Heart left ventricle (tissue), 16 donors: Measurements from ENCODE around the gene NOX5. TPM values are rescaled to one million over a fixed set of nuclear protein-coding genes. Genes with fewer than 3 reads are reported as not detected.
A peak's percentile ranks its signal among the peaks of the same experiment; 100 is the strongest.

ENCODE experiments used
- ATAC-seq, 4 donors: fragments of 200-7000 bp; cut with Tn5 transposase; one replicate each; pipeline ENCODE4 v1.9.1; 2020 to 2022; ENCODE audit warnings: moderate library complexity in 4 of 4, mild to moderate bottlenecking in 3 of 4, moderate number of reproducible peaks in 1 of 4
- DNase-seq, 5 donors: peaks; one replicate each; pipeline ENCODE4 v3.0.0-alpha.2; 2020
- H3K27ac ChIP-seq, 12 donors: fragments of 200-600 bp; sonication (generic) in 4 of 12; one replicate each; pipeline versions ENCODE4 v1.5.0 to v1.8.0; 2016 to 2022; ENCODE audit warnings: mild to moderate bottlenecking in 2 of 12
- H3K27me3 ChIP-seq, 9 donors: fragments of 200-600 bp; sonication (generic) in 2 of 9; one replicate each; pipeline versions ENCODE4 v1.5.1 to v1.8.0; 2016 to 2022; ENCODE audit warnings: mild to moderate bottlenecking in 3 of 9
- H3K36me3 ChIP-seq, 9 donors: fragments of 200-600 bp; sonication (generic) in 2 of 9; one replicate each; pipeline versions ENCODE4 v1.5.0 to v1.8.0; 2018 to 2022; ENCODE audit warnings: mild to moderate bottlenecking in 2 of 9
- H3K4me1 ChIP-seq, 12 donors: fragments of 200-600 bp; sonication (generic) in 4 of 12; one replicate each; pipeline versions ENCODE4 v1.5.0 to v1.8.0; 2016 to 2022; ENCODE audit warnings: mild to moderate bottlenecking in 3 of 12
- H3K4me3 ChIP-seq, 12 donors: fragments of 200-600 bp; sonication (generic) in 4 of 12; one replicate each; pipeline versions ENCODE4 v1.5.0 to v1.8.0; 2017 to 2022; ENCODE audit warnings: mild to moderate bottlenecking in 9 of 12, moderate library complexity in 4 of 12
- H3K9me3 ChIP-seq, 12 donors: fragments of 200-600 bp; sonication (generic) in 4 of 12; one replicate each; pipeline versions ENCODE4 v1.5.0 to v1.8.0; 2016 to 2022; ENCODE audit warnings: mild to moderate bottlenecking in 1 of 12
- CTCF ChIP-seq, 12 donors: fragments of 200-600 bp; sonication (generic) in 4 of 12; IDR thresholded peaks; one replicate each; pipeline versions ENCODE4 v1.5.0 to v1.8.0; 2018 to 2022; ENCODE audit warnings: antibody characterized with exemption in 12 of 12, mild to moderate bottlenecking in 5 of 12
- POLR2A ChIP-seq, 2 donors: fragments of 450-650 bp; IDR thresholded peaks; one replicate each; pipeline ENCODE4 v1.6.1; 2017; ENCODE audit warnings: antibody characterized with exemption in 2 of 2, mild to moderate bottlenecking in 2 of 2, moderate library complexity in 2 of 2
- WGBS, 4 donors: extraction: QIAGEN DNeasy Blood & Tissue Kit in 2 of 4; methylation state at CpG; one replicate each; pipeline versions ENCODE4 v1.1.5 to v1.1.7; 2013 to 2018; 5-methylcytosine and 5-hydroxymethylcytosine counted together
- intact Hi-C, 10 donors: fragments of 100-400 bp; cut with DNase I; formaldehyde crosslinking; loops; one replicate each; pipeline versions ENCODE4 v1.11.1 to v1.14.2; 2022
- polyA plus RNA-seq, 2 donors: library from polyadenylated mRNA; stranded (reverse); fragments of 200-250 nt; gene quantifications; one replicate each; pipeline ENCODE4 v1.2.3, GENCODE V29; 2013
- total RNA-seq, 9 donors: library from RNA; depleted of rRNA in 2 of 9; stranded (reverse); fragments of >200 nt in 2 of 9; fragmentation: NEBNext Ultra II Directional in 3 of 9; extraction: Animal tissue kit (Norgen Biotek cat#: 25700) in 3 of 9; gene quantifications; one replicate each; pipeline versions ENCODE4 v1.1.0 to v1.2.4, GENCODE V29; 2016 to 2023
- donor health status: ischemic (EF 13 %, LVEDD 7.1; RV severe dilation, severe dysfunction).
- donor health status: healthy with polysubstance abuse.
- donor health status: DM: no; HTN: yes; CAD: no.
- donor health status: DM: no; HTN: no; CAD: no.
- donor health status: ischemic (EF 25% LVEDD 6.9; RV normal size, moderate dysfunction).
- donor health status: ischemic (EF 25% LVEDD 5.7; RV mildly dilated, moderate dysfunction).
- donor health status: healthy.
- donor health status: DM: yes; HTN: yes; CAD: no.
- donor health status: ischemic (EF 35%, LVEDD 5.7; RV mildly dilated, moderate dysfunction).
- donor health status: nonischemic (EF 11% LVEDD 7.7; RV severe dilation, severe dysfunction).
- donor health status: DM: yes; HTN: yes; CAD: no.
- donor health status: PGD.
- donor health status: ischemic (EF 29% LVEDD 5.4; RV normal size, mild dysfunction).
- donor health status: nonischemic (EF 23%, LVEDD 6.1; RV moderate dilation, normal function).

The NOX5 gene
- total and polyA plus RNA-seq, 11 donors, result 0.02 to 0.29 (median 0.04) TPM; not detected in 6

- TF ChIP-seq POLR2A (IDR thresholded peaks at IDR 0.05), result no peak
- TF ChIP-seq CTCF (IDR thresholded peaks at IDR 0.05), result peak in 2 of 12 donors; percentile 6 to 23
- no peaks in the 10 kb centered on the region for H3K36me3 ChIP-seq
- H3K4me3 ChIP-seq, result no peak overlapping the region
- H3K27me3 ChIP-seq, result peaks cover 0 to 38% (median 0%) of the 10 kb centered on the region in 9 donors
- 59 to 69% (median 64%) methylated on average over 14 to 16 of the region's 16 CpGs for whole genome bisulfite sequencing, 4 donors
- no peaks in the 10 kb centered on the region for H3K9me3 ChIP-seq
- DNase-seq (no peak), ATAC-seq (peak in 1 of 4 donors; percentile 21)
- H3K27ac ChIP-seq, result no peak overlapping the region
- H3K4me1 ChIP-seq, result peaks cover 0 to 9% (median 0%) of the 10 kb centered on the region in 12 donors
- intact Hi-C loops, result no loop called here
Observed at GRCh38 chr15:69035205-69035917, 20.9 kb downstream of the NOX5 start.

DNA sequence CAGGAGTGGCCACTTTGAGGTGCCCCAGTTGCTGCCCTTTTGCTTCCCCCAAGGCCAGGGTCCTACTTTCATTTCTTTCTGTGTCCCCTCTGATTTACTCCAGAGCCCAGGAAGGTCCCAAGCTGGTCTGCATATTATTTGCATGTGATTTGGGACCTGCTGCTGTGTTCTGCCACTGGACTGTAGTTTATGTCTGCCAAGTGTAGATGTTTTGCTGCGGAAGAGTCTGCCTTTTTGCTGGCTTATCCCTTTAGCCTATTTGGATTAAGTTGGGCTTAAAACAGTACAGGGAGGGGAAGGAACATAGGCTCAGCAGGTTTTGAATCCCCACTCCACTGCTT is 21.4 kb downstream of the NOX5 start:
- no peak for DNase-seq
- Histone ChIP-seq H3K4me3 (no peak overlapping the region), H3K9me3 (no peaks in the 10 kb centered on the region), H3K27ac (no peak overlapping the region), H3K27me3 (peaks cover 0 to 38% (median 0%) of the 10 kb centered on the region in 9 donors), H3K36me3 (no peaks in the 10 kb centered on the region), H3K4me1 (peaks cover 0 to 9% (median 0%) of the 10 kb centered on the region in 12 donors)
- no peak for TF ChIP-seq POLR2A (IDR thresholded peaks at IDR 0.05)
- TF ChIP-seq CTCF (IDR thresholded peaks at IDR 0.05), result no peak
- intact Hi-C loops, result no loop called here
- ATAC-seq, result no peak
- WGBS, 4 donors, result 88 to 93% (median 91%) methylated on average over 1 of the region's 1 CpG

DNA sequence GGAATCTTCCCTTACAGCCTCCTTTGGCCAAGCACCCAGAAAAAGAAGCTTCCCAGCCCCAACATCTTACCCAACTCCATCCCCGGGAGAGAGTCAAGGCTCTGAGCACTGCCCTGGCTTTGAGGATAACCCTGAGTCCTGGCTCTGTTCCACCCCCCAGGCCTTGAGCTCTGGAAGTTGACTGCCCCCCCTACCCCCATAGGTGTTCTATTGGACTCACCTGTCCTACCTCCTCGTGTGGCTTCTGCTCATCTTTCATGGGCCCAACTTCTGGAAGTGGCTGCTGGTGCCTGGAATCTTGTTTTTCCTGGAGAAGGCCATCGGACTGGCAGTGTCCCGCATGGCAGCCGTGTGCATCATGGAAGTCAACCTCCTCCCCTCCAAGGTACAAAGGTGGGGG is 22.3 kb downstream of the NOX5 start:
- DNase-seq (no peak), ATAC-seq (no peak)
- H3K36me3 ChIP-seq, result no peaks in the 10 kb centered on the region
- no peak overlapping the region for H3K27ac ChIP-seq
- peaks cover 0 to 3% (median 0%) of the 10 kb centered on the region in 12 donors for H3K4me1 ChIP-seq
- intact Hi-C loops, result no loop called here
- peaks cover 0 to 32% (median 0%) of the 10 kb centered on the region in 9 donors for H3K27me3 ChIP-seq
- H3K4me3 ChIP-seq, result no peak overlapping the region
- TF ChIP-seq POLR2A (IDR thresholded peaks at IDR 0.05), result no peak
- no peak for TF ChIP-seq CTCF (IDR thresholded peaks at IDR 0.05)
- WGBS, 4 donors, result 85 to 91% (median 87%) methylated on average over 5 of the region's 5 CpGs
- H3K9me3 ChIP-seq, result no peaks in the 10 kb centered on the region

DNA sequence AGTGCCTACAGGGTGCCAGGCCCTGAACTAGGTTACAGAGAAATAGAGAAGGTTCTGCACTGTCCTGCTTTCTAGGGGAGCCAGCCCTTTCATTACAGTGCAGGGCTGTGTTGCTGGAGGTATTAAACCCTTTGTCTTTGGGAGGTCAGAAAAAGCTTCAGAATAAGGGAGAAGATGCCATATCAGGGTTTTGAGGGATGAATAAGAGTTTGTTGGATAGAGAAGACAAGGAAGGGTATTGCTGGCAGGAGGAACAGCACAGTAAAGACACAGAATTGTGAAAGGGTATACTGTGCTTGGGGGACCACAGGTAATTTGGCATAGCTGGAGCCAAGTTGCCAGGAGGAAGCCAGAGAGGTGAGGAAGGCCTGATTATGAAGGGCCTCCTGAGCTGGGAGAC is 23.0 kb downstream of the NOX5 start:
- no peak overlapping the region for H3K27ac ChIP-seq
- TF ChIP-seq POLR2A (IDR thresholded peaks at IDR 0.05), result no peak
- TF ChIP-seq CTCF (IDR thresholded peaks at IDR 0.05), result no peak
- intact Hi-C loops, result no loop called here
- H3K4me1 ChIP-seq, result no peaks in the 10 kb centered on the region
- no peaks in the 10 kb centered on the region for H3K9me3 ChIP-seq
- H3K27me3 ChIP-seq, result peaks cover 0 to 25% (median 0%) of the 10 kb centered on the region in 9 donors
- no peak for ATAC-seq
- no peaks in the 10 kb centered on the region for H3K36me3 ChIP-seq
- H3K4me3 ChIP-seq, result no peak overlapping the region
- no peak for DNase-seq
